ENCODE results near the gene ALK. TPM values are rescaled to one million over a fixed set of nuclear protein-coding genes. Genes with fewer than 3 reads are reported as not detected.

Gene ALK
- total RNA-seq, 1 experiment from 2014 or later, result 0.37 TPM

GRCh38 chr2:29718076-29718686 is 203.2 kb downstream of the ALK start:
- no peak for DNase-seq (ENCODE audit: low read depth)

- no peak for DNase-seq (ENCODE audit: low read depth)
Observed at GRCh38 chr2:29715655-29716054, 205.7 kb downstream of the ALK start.

DNA sequence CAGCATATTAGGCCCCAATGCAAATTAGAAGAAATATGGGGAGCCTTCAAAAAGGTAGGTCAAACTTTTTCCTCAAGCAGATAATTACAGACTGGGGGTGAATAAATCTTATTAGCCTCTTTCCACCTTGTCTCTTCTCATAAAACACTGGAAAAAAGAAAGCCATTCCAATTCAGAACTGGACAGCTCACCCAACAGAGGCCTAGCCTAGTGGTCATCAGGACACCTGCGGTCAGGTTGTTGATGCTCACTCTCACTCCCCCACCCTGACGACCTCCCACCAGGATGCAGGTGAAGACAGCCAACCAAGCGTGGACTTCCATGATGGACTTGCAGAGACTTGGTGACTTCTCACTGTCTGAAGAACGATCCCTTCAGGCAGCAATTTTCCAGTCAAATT is 207.1 kb downstream of the ALK start:
- no peak for DNase-seq (ENCODE audit: low read depth)

DNA sequence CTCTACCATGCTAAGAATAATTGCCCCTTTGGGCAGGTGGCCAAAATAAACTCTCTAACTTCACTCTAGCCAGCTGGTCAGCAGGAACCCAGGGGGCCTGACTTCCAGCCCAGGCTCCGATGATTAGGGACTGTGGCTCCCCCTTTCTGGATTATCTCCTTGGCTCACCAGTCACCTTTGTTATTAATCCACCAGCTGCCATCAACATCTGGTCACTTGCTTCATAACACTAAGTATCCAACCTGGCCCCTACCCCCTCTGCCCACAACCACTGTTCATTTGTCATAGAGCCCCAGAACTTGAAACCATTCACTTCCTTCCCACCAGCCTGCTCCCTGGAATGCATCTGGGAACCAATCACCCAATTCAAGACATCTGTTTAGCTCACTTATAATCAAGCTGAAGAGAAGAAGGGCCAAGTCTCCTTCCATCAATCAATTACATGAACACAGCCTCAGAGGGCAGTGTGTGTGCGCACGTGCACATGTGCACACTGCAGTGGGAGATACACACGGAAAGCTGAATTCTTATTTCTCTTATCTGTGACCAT is 215.1 kb downstream of the ALK start:
- no peak for DNase-seq (ENCODE audit: low read depth)

GRCh38 chr2:29705616-29706015 is 215.8 kb downstream of the ALK start:
- DNase-seq (ENCODE audit: low read depth), result no peak

GRCh38 chr2:29703336-29703735 is 218.1 kb downstream of the ALK start:
- no peak for DNase-seq (ENCODE audit: low read depth)

DNA sequence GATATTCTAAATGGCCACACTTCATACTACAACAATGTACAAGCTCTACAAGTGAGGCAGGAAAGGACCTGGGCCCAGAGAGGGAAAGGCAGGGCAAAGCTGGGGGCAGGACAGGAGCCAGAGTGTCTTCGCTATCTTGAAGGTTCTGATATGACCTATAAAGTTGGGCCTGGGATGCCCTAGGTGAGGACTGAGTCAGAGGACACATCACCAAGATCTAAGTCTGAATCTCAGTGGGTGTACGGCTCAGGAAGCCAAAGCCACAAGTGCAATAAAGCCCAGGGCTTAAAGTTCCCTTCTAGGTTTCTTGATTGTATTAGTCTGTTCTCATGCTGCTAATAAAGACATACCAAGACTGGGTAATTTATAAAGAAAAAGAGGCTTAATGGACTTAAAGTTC is 219.1 kb downstream of the ALK start:
- DNase-seq (ENCODE audit: low read depth), result peak; percentile 61

DNA sequence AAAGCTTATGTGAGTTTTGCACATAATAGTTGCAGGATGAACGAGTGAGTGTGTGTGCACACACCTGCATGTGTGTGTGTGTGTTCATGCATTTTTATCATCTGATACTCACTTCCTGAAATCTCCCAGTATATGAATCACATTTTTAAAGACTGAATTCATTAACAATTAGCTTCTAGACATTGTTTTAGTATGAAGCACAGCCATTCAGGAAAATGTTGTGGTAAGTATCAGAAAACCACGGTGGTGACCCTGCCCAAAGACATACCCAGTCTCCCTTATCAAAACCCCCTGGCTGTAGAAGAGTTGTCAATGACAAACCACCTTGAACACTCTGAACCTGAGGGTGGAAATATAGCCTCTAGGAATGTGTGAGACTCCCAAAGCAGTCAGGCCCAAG is 220.8 kb downstream of the ALK start:
- DNase-seq (ENCODE audit: low read depth), result peak; percentile 88

GRCh38 chr2:29699045-29699444 is 222.3 kb downstream of the ALK start:
- no peak for DNase-seq (ENCODE audit: low read depth)

- DNase-seq (ENCODE audit: low read depth), result peak; percentile 22
Observed at GRCh38 chr2:29698216-29698615, 223.2 kb downstream of the ALK start.

GRCh38 chr2:29697715-29698114 is 223.7 kb downstream of the ALK start:
- no peak for DNase-seq (ENCODE audit: low read depth)

DNA sequence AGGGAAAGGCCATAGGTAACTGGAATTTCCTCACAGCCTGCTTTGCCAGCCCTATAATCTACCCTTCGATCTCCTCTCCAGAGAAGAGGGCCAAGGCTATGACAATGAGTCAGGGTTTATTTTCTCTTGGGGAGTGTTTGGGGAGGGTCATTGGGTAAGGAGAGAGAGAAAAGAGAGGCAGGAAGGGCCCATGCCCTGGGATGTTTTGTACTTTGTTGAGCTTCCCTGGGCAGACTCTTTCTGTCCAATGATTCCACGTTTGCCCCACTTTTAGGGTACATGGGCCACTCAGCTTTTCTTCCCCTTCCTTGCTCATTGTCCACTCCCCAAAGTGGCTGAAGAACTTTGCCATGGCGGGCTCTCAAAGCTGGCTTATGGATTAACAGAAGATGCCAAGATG is 224.2 kb downstream of the ALK start:
- peak; percentile 40 for DNase-seq (ENCODE audit: low read depth)

DNA sequence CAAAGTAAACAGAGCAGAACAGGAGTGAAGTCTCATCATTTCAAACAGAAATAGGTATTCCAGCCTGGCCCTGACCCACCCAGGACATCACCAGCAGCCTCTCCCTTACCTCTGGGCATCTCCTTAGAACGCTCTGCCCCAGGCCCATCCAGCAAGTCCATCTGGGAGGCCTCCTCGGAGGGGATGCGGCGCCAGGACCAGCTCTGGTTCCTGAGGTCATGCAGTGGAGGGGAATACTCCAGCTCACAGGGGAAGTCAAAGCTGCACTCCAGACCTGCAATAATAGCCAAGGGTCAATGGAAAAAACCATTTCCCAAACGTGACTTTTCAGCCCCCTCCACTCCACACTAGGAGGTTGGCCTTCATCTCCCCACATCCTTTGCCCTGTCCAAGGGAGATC is 226.6 kb downstream of the ALK start:
- no peak for DNase-seq (ENCODE audit: low read depth)

DNA sequence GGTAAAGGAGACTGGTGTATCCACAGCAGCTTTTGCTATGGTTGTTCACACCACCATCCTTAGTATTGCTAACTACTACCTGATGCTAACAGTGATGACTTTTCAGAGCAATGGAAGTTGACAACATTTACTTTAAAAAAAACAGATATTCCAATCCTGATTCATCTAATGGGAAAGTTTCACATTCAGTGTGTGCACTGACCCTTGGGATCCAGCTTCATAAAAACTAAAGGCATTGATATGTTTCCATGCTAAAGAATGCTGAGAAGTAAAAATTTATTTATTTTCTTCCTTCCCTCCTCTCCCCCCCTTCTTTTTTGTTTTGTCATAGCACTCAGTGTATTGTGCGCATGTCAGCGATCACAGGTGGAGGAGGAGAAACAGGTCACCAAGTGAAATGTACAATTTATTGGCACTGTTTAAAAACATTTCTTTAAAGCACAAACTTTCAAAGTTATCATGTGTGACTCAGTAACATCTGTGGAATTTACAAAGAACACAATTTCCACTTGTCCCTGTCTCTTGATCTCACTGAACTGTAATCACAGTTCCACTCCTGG is 229.9 kb downstream of the ALK start:
- DNase-seq (ENCODE audit: low read depth), result no peak

GRCh38 chr2:29689666-29690065 is 231.7 kb downstream of the ALK start:
- no peak for DNase-seq (ENCODE audit: low read depth)

DNA sequence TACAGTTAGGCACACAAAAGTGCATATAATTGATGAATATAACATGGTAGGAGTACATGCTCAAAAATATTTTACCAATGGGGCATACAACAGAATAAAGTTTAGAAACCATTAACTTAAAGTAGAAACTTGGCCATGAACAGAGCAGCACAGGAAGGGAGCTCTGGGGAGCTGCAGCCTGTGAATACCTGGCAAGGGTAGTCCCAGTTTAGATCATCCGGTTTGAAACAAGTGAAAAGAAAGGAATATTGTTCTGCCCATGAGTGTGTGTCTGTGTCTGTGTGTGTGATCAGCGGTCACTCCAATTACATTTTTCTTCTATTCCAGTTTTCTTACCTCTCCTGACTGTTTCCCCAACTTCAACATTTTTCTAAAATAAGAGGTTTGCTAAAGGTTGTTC is 233.0 kb downstream of the ALK start:
- no peak for DNase-seq (ENCODE audit: low read depth)

DNA sequence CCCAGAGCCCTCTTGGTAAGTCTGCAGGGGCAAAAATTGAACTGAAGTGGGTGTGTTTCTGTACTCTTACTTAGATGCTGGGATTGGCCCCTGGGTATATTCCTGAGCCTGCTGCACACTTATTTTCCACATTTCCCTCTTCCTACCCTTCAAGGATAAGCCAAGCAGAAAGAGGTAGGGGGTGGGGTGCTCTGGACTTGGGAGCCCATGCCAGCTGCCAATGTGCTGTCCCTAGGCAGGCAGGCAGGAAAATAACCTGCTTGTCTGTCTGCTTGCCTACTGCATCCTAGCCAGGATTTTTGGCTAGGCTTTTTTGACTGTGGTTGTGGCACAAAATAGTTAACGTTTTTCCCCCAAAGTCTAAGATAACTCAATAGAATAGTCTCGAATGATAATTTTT is 234.3 kb downstream of the ALK start:
- no peak for DNase-seq (ENCODE audit: low read depth)

- no peak for DNase-seq (ENCODE audit: low read depth)
Observed at GRCh38 chr2:29676886-29677453, 244.4 kb downstream of the ALK start.

DNA sequence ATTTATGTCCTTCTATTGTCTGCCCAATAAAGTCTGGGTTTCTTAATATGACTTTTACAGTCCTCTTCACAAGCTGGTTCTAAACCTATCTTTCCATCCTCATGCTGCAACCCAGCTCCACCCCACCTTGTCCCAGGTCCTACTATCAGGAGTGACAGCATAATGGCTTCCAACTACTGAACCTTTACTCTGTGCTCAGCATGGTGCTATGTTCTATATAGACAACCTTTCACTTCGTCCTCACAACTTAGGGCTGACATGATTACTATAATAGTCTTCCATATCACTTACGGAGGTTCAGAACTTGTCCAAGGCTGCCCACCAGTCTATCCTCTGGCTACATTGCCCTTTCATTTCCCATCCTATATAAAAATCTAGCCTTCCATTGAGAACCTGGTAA is 256.8 kb downstream of the ALK start:
- no peak for DNase-seq (ENCODE audit: low read depth)

- peak; percentile 18 for DNase-seq (ENCODE audit: low read depth)
Observed at GRCh38 chr2:29663268-29663667, 258.1 kb downstream of the ALK start.

DNA sequence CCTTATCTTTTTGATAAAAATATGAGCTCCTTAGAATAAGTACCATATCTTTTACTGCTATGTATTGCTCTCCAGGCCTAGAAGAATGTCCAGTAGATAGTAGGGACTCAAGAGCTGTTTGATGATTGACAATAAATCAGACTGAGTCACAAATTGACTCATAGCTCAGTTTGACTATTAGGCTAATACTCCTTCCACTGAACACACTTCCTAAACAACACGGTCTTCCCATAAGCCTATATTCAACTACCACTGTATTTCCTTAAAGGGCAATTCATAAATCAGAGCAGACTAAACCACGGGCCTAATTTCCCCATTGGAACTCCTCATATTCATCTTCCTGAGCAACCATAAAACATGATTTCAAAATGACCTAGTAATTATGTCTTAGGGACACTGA is 258.5 kb downstream of the ALK start:
- DNase-seq (ENCODE audit: low read depth), result no peak

DNA sequence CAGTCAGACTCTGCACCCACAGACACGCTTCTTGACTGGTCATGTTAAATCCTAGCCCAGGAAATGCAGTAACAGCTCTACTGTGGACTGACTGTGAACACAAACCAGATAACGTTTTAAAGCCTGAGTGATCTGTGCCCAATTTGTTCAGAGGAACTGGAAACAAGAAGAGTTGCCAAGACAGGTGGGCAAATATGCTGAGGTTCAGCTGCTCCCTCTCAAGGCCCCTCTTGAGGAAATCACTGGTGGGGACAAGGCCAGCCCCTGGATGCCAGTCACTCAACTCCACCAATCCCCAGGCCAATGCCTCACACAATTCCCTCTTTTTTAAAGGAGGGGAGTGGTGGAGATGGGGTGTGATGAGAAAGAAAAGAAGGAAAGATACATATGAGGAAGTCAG is 261.2 kb downstream of the ALK start:
- DNase-seq (ENCODE audit: low read depth), result no peak

DNA sequence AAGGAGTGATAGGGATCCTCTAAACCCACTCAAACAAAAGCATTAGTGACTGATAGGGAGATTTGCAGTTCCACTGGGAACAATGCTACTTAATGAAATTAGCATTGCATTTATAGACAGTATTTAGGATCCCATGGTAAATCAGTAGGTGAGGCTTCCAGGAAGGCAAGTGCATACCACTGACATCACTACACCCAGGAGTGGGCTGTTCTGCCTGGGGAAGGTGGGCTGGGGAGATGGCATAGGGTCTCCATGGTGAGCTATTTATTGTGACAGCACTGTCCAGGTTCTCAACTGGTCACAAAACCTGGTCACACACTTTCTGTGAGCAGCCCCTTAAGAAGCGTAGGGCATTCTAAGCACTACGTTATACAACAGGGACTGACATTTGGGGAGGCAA is 262.2 kb downstream of the ALK start:
- DNase-seq (ENCODE audit: low read depth), result no peak

GRCh38 chr2:29657674-29658073 is 263.7 kb downstream of the ALK start:
- no peak for DNase-seq (ENCODE audit: low read depth)

Data from M059J (cell line).